Measurements from ENCODE around the gene PSMC1. TPM values are rescaled to one million over a fixed set of nuclear protein-coding genes. Genes with fewer than 3 reads are reported as not detected.

PSMC1 gene
- total RNA-seq, 1 donor from 2014 or later = 113 TPM

Other genes starting within 250 kb of the PSMC1 start
- not detected for gene KCNK13, start 194.6 kb upstream of the PSMC1 start, total RNA-seq (ENCODE audit: unreplicated experiment)
- 22.4 TPM for gene NRDE2, start 75.4 kb downstream of the PSMC1 start, total RNA-seq (ENCODE audit: unreplicated experiment)
- gene CALM1, start 140.5 kb downstream of the PSMC1 start, total RNA-seq (ENCODE audit: unreplicated experiment) = 590 TPM

Data from glutamatergic neuron (in vitro differentiated cells).